HG02763 (cell line): ENCODE measurements around the gene NAA25.
A peak's percentile ranks its signal among the peaks of the same experiment; 100 is the strongest.

Source experiments
- ATAC-seq: cut with Tn5 transposase; IDR thresholded peaks from one replicate; pipeline ENCODE4 v1.9.1; 2021; ENCODE audit warnings: mild to moderate bottlenecking, moderate library complexity; ENCODE audit not compliant: unreplicated experiment

The NAA25 gene

DNA sequence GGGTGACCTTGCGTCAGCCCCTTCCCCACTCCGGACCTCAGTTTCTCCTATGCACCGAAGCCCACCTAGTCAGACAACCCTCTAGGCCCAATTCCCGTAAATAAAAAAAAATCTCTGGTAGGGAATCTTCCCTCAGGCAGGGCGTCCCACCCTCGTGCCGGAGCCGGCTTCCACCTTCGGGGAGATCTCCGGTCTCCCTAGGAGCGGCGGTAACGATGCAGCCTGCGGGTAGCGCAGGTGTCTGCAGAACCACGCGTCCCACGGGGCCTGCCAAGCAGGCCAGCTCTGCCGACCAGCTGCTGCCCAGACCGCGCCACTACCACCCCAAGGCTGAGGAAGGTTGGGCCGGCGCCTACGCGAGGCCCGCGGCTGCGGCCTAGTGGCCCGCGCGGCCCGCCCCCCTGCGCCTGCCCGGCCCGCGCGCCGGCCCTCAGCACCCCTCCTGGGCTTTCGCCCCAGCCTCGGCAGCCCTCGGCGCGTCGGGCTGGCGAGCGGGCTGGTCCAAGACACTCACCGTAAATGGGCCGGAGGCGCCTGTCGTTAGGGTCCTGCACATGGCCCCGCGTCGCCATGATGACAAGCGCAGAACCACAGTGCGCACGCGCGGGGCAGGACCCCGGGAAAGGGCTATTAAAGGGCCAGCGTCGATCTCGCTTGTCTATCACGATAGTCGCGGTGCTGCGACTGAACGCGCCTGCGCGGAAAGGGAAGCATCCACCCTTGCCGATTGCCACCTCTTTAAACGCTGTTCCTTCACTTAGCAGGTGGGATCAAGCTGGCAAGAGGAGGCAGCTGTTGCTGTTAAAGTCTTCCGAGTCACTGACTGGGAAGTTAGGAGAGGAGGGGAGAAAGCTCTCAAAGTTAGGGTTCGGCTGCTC, at the start of gene NAA25:
Gene NAA25 (minus strand): TSS at position 582 of the 878 bp plus-strand sequence. CDS start 10 bp downstream, at position 572.
- ATAC-seq: peak; percentile 74

DNA sequence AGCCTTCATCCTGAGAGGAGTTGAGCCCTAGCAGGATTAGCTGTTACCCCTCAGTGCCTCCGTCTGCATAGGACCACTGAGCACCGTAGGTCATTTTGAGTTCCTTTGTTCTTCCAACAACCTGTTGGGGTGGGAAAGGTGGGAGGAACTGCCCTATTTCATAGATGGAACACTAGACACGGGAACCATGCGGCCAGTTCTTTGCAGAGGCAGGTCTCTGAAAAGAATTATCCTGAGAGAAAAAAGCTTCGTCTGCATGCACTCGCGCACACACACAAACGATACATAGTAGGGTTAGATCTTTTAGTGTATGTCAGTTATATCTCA, 45.3 kb upstream of the NAA25 start:
- no peak for ATAC-seq

DNA sequence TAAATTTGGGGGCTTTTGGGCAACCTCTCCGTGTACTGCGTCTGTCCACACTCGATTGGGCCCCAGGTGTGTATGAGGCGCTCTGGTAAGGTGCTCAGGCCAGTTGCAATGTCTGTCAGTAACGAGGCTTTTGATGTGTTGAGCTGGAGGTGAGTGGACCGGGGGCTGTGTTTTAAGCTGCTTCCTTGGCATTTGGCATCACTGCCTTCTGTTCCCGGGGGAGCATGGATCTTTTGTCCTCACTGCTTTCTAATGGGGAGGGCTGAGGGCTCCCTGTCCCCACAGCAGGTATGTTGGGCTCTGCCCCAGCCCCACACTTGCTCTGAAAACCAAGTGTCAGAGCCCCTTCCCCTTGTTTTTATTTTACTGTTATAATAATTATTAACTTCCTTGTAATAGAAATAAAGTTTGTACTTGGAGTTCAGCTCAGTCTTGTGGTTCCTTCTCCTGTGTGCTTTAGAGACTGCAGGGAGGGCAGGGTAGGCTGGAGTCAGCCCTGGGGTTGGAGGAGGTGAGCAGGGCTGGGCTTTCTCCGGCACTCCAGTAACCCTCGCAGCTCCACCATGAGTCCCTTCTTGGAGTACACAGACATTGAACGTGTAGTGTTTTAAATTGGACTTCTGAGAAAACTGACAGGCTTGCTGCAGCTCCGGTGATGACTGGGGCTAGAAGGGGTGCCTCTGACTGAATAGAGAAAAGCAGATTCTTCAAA, 44.8 kb upstream of the NAA25 start:
- ATAC-seq: no peak

DNA sequence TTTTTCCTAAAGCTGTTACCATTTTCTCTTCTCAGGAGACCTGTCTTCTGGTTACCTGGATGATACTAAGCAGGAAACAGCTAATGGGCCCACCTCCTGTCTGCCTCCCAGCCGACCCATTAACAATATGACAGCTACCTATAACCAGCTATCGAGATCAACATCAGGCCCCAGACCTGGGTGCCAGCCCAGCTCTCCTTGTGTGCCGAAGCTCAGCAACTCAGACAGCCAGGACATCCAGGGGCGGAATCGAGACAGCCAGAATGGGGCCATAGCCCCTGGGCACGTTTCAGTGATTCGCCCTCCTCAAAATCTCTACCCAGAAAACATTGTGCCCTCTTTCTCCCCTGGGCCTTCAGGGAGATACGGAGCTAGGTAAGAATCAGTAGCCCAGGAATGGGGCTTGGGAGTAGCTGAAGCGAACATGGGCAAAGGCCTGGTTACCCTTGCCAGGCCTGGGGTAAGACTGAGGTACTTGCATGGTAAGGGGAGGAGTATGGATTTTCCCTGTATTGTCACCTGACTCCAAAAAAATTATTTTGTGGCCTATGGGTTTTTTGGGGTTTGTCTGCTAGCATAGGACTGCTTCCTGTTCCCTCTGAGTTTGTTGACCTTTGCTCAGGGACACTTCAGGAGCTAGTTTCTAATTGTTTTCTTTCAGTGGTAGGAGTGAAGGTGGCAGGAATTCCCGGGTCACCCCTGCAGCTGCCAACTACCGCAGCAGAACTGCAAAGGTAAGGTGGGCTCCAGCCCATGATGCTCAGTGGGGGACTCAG, 43.4 kb upstream of the NAA25 start:
- ATAC-seq: no peak

DNA sequence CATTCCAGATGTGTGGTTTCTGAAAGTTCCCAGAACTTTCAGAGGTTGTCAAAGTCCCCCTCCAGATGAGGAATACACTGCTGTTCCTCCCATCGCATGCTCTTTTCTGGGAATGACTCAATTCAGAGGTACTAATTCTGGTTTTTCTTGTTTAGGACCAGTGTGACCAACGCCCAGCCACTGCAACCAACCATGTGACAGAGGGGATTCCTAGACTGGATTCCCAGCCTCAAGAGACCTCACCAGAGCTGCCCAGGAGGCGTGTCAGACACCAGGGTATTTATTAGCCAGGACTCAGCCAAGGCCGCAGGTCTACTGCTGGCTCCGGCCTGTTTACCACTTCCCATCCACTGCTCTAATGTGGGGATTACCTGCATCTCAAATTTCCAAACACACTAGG, 41.0 kb upstream of the NAA25 start:
- no peak for ATAC-seq

DNA sequence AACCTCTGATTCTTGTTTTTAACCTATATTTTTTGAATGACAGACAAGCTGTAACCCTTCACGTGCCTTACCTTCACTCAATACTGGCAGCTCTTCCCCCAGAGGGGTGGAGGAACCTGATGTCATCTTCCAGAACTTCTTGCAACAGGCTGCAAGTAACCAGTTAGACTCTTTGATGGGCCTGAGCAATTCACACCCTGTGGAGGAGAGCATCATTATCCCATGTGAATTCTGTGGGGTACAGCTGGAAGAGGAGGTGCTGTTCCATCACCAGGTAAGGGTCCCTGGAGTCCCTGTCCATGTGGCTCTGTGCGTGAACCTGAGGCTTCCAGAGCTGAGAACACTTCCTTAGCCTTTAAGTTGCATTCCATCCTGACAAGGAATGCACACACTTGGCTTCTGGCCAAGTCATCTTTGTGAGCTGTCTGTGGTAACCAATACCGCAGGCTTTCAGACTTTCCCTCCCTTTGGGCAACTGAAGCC, 39.5 kb upstream of the NAA25 start:
- no peak for ATAC-seq

DNA sequence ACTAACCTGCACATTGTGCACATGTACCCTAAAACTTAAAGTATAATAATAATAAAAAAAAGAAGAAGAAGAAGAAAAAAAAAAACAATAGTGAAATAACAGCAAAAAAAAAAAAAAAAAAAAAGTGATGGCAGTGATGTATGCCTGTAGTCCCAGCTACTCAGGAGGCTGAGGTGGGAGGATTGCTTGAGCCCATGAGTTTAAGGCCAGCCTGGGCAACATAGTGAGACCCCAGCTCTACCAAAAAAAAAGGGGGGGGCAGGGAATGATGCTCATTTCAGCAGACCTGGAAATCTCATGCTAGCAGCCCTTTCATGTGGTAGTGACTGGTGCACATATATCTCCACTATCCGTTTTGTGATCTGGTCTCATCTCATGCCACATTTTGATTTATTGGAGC, 37.5 kb upstream of the NAA25 start:
- no peak for ATAC-seq

DNA sequence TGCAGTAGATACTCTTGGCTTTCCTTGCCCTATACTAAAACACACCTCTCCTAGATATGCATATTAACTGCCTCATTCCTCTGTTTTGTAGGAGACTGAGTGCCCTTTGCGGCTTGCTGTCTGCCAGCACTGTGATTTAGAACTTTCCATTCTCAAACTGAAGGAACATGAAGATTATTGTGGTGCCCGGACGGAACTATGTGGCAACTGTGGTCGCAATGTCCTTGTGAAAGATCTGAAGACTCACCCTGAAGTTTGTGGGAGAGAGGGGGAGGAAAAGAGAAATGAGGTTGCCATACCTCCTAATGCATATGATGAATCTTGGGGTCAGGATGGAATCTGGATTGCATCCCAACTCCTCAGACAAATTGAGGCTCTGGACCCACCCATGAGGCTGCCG, 32.1 kb upstream of the NAA25 start:
- ATAC-seq: no peak

DNA sequence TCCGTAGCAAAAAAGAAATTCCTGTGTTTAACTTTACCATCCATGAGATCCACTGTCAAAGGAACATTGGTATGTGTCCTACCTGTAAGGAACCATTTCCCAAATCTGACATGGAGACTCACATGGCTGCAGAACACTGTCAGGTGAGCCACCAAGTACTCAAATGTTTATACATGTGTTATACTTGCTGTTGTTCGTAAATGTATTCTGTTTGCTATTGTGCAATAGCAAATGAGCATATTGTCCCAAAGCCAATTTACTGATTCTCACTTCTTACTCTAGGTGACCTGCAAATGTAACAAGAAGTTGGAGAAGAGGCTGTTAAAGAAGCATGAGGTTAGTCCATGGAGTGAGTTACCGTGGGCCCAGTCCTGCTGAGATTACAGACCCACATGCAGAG, 26.1 kb upstream of the NAA25 start:
- no peak for ATAC-seq

DNA sequence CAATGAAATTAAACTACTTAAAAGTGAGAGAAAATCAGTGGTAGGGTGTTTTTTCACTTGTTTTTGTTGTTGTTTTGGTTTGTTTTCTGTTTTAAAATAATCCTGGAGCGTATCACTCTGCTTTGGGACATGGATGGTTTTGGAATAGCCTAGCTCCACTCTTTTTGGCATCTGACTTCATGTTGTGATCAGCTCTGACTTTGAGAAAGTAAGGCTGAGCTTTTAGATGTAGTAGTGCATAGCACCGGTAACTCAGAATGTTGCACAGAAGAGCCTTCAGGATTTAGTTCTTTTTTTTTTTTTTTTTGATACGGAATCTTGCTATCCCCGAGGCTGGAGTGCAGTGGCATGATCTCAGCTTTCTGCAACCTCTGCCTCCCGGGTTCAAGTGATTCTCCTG, 24.8 kb upstream of the NAA25 start:
- no peak for ATAC-seq

DNA sequence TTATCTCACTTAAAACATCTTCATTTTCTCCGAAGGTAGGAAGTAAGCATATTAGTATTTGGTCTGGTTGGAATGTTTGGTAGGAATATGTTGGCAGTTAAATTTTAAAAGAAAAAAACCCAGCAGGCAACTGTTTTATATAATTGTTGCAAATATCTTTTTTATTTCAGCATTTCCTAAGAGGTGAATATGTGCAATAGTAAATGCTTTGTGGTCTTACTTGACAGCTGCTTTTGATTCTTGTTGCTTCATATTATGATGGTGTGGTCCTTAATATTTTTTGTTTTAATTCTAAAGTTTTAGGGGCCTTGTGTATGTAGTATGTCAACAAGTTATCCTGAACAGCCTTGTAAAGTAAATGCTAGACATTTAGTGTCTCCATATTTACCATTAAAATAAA, 23.1 kb upstream of the NAA25 start:
- ATAC-seq: no peak

DNA sequence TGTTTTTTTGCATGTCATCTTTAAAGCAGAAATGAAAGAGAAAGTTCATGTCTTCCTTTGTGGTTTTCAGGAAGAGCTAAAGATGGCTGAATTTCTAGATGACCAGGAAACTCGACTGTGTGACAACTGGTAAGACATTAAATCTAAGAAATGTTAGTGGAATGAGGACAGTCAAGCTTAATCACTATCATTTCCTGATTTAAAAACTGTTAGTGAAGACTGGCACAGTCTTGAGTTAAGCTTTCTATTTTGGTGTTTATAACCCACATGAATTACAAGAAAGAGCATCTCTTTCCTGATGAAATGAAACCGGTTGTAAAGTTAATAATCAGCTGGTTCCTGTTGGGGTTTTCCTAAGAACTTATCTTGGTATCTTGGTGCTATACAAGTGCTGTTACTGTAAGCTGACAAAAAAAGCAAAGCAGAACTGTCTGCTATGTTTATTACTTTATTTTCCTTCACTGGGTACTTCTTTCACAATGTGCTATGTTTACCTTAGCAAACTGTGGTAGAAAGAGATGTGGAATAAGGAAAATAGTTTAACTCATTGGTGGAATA, 21.9 kb upstream of the NAA25 start:
- peak; percentile 65 for ATAC-seq

DNA sequence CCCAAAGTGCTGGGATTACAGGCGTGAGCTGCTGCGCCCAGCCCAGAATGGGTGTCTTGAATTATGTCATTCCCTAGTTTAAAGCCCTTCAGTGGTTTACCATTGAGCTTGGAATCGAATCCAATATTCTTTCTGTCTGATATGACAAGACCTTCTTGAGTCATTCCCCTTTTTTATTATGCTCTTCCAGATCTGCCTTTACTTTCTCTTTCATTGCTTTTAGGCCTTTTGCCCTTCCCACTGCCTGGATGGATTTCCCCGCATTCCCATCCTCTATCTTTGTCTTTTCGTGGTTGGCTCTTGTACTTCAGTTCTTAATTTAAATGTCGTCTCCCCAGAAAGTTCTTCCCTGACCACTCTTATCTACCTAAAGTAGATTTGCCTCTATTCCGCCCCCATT, 18.3 kb upstream of the NAA25 start:
- no peak for ATAC-seq

DNA sequence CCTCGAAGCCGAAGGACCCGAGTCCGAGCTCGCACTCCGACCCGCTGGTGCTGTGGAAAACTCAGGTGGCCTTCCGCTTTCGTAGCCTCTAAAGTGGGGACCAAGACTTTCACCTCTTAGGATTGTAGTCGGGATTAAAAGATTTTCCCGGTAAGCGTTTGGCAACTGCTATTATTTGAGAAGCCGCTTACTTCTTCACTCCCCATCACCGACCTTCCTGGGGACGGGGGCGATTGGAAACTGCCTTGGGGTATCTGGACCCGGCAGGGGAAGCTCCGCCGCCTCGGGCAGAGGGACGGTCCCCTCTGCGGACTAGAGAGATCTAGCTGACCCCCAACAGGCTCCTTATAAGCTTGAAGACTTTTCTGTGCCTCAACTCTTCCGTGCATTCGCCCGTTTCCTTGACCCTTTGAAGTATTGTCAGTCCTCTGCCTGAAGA, 17.4 kb upstream of the NAA25 start:
- no peak for ATAC-seq

DNA sequence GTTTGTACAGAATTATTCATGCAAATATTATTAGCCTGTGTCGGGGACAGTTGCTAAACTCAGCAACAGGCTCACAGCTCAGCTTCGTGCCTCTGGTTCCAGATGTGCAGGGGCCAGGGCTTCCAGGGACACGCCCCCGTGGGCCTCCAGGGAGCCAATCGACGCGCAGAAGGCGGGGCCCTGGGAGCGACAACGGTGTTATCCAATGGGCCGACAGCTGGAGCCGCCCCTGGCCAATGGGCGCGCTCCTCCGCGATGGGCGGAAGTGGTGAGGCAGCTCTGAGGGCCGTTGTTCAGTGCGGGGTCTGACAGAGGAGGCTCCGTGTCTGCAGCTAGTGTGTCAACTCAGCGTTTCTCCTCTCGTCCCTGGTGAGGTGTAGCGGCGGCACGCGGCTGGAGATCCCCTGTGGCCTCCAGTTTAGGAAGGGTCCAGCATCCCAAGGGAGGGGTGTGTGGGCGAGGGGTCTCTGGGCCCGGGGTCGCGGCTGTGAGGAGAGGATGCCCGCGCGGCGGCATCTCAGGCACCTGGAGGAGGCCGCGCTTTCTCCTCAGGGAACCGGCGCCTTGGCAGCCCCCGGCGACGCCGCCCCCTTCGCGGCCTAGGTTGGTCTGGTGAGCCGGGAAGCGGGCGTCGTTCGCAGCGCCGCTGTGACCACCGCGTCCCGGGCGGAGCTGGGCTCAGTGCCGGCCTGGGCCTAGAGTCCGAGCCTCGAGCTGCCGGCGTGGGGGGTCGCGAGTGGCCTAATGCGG, 16.8 kb upstream of the NAA25 start, which contains the start of gene TRAFD1:
Gene TRAFD1 (plus strand): TSS at position 311 of the 750 bp plus-strand sequence. CDS start 4,963 bp downstream, outside the sequence.
- ATAC-seq: peak; percentile 97

DNA sequence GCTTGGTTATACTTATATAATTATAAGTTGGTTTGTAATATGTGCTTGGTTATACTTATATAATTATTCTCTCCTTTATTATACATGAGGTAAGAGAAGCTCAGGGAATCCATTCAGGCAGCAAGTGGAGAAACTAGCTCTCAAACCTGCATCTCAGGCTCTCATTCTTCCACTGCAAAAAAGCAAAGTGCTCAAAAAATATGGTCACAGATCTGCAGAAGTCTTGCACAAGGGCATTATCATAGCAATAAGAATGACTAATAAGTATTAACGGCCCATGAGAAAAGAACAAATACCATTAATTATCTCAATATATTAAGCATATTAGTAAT, 16.3 kb upstream of the NAA25 start:
- no peak for ATAC-seq

DNA sequence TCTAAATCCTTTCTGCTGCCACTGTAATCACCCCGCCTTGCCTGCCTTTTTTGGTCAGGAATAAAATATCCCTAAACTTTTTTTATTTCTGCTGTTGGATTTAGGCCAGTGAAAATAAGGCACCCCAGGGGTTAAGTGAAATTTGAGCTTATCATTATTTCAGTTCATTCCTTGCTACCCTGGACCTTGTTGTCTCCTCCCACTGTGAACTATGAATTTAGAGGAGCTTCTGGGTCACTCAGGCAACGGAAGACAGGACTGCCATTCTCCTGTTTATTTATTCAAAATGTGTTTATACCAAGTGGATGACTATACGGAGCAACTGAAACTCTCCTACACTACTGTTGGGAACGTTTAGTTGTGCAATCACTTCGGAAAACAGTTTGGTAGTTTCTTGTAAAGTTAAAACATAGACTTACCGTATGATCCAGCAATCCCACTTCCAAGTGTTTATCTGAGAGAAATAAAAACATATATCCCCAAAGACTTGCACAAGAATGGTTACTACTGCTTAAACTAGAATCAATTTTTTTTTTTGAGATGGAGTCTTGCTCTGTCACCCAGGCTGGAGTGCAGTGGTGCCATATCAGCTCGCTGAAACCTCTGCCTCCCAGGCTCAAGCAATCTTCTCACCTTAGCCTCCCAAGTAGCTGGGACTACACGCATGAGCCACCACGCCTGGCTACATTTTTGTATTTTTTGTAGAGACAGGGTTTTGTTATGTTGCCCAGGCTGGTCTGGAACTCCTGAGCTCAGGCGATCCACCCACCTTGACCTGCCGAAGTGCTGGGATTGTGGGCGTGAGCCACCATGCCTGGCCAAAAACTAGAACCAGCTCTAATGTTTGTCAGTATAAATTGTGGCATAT, 14.5 kb upstream of the NAA25 start:
- no peak for ATAC-seq

DNA sequence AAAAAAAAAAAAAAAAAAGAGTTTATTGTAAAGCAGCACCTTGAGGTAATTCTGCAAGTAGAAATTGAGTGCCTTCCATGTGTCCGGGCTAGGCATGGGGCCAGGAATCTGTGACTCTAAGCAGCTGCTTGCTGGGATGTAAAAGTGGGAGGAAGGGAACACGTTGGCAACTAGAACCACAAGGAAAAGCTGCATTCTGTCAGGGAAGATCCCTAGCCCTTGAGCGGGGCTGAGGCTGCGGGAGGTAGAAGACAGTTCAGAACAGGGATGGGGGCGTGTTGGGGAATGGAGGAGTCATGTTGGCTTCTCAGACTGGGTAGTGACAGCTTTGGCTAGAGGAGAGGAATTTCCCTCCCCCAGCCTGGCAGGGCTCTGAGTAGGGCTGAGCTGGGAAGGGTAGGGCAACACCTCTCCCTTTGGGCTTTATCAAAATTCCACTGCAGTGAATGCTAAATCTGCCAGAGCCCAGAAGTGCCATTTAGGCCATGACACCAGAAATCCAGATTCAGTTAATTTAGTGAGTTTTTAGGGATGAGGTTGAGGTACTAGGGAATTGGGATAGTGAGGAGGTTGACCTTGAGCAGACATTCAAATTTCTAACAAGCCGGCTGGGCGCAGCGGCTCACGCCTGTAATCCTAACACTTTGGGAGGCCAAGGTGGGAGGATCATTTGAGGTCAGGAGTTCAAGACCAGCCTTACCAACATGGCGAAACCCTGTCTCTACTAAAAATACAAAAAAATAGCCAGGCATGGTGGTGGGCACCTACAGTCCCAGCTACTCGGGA, 13.4 kb upstream of the NAA25 start:
- ATAC-seq: no peak

DNA sequence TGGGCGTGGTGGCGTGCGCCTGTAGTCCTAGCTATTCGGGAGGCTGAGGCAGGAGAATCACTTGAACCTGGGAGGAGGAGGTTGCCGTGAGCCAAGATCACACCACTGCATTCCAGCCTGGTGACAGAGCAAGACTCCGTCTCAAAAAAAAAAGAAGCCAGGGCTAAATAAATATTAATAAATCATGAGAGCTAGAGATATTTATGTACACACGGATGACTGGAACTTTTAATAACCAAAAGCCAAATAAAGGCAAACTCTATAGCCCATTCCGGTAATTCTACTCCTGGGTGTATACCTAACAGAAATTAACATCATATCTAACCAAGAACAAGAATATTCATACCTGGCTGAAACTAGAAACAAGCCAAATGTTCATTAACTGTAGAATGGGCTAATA, 9.1 kb upstream of the NAA25 start:
- ATAC-seq: no peak
